Measurements from ENCODE around the gene MKNK1. TPM values are rescaled to one million over a fixed set of nuclear protein-coding genes. Genes with fewer than 3 reads are reported as not detected.

The MKNK1 gene
- polyA plus RNA-seq, 1 donor (not counting 4 experiments of a cell fraction or from before 2014, with no cell fraction given) = 55.7 TPM

- H3K4me3 ChIP-seq (ENCODE audit: control insufficient read depth in 2 of 3, extremely low read depth in 1 of 3, insufficient read depth in 2 of 3, low read depth in 1 of 3, low read length in 3 of 3) = no peak overlapping the region
- no peak overlapping the region for H3K27ac ChIP-seq (ENCODE audit: control insufficient read depth, insufficient read depth, low read length)
- peaks cover 24 to 30% of the 10 kb centered on the region in 2 experiments for H3K36me3 ChIP-seq (ENCODE audit: control insufficient read depth in 2 of 2, extremely low read depth in 1 of 2, insufficient read depth in 2 of 2, low read length in 2 of 2)
- H3K4me2 ChIP-seq (ENCODE audit: control insufficient read depth, extremely low read depth, insufficient read depth, low read depth, low read length) = no peak overlapping the region
- dilution Hi-C loops (cut with MboI; ENCODE audit: extremely low pct_ligation_motif_present, low sequenced_read_pairs) = no loop called here
- no peak overlapping the region for H3K9ac ChIP-seq (ENCODE audit: control insufficient read depth, extremely low read depth, insufficient read depth, low read length)
- no peaks in the 10 kb centered on the region for H3K27me3 ChIP-seq (ENCODE audit: control insufficient read depth, extremely low read depth, insufficient read depth, low read length)
- H3K9me3 ChIP-seq (ENCODE audit: control insufficient read depth, low read depth, low read length) = no peaks in the 10 kb centered on the region
- TF ChIP-seq CTCF (optimal IDR thresholded peaks at IDR 0.05 in 1 of 3, IDR thresholded peaks at IDR 0.05 in 1 of 3, conservative IDR thresholded peaks at IDR 0.05 in 1 of 3; ENCODE audit: extremely low read depth in 1 of 3, insufficient read depth in 2 of 3, low read length in 3 of 3) (no peak), EZH2 (IDR thresholded peaks at IDR 0.05; ENCODE audit: low read length) (no peak)
- no peaks in the 10 kb centered on the region for H3K79me2 ChIP-seq (ENCODE audit: control insufficient read depth, insufficient read depth, low read length)
- H3K9me1 ChIP-seq (ENCODE audit: control insufficient read depth, extremely low read depth, insufficient read depth, low read length) = no peaks in the 10 kb centered on the region
- H2AFZ ChIP-seq (ENCODE audit: control insufficient read depth, low read length) = no peak overlapping the region
- peaks cover 4% of the 10 kb centered on the region for H3K4me1 ChIP-seq (ENCODE audit: control insufficient read depth, extremely low read depth, insufficient read depth, low read length)
- FAIRE-seq (no peak), DNase-seq (ENCODE audit: low read depth, low spot score) (no peak)
- H4K20me1 ChIP-seq (ENCODE audit: control insufficient read depth, extremely low read depth, insufficient read depth, low read length) = no peaks in the 10 kb centered on the region
Measured at GRCh38 chr1:46568461-46568891, 35.6 kb downstream of the MKNK1 start.

GRCh38 chr1:46563341-46563740 lies 40.7 kb downstream of the MKNK1 start:
- TF ChIP-seq CTCF (optimal IDR thresholded peaks at IDR 0.05 in 1 of 3, IDR thresholded peaks at IDR 0.05 in 1 of 3, conservative IDR thresholded peaks at IDR 0.05 in 1 of 3; ENCODE audit: extremely low read depth in 1 of 3, insufficient read depth in 2 of 3, low read length in 3 of 3) (no peak), EZH2 (IDR thresholded peaks at IDR 0.05; ENCODE audit: low read length) (no peak)
- no peaks in the 10 kb centered on the region for H3K27me3 ChIP-seq (ENCODE audit: control insufficient read depth, extremely low read depth, insufficient read depth, low read length)
- dilution Hi-C loops (cut with MboI; ENCODE audit: extremely low pct_ligation_motif_present, low sequenced_read_pairs) = no loop called here
- H2AFZ ChIP-seq (ENCODE audit: control insufficient read depth, low read length) = no peak overlapping the region
- no peak overlapping the region for H3K27ac ChIP-seq (ENCODE audit: control insufficient read depth, insufficient read depth, low read length)
- no peak for FAIRE-seq
- H3K4me2 ChIP-seq (ENCODE audit: control insufficient read depth, extremely low read depth, insufficient read depth, low read depth, low read length) = no peak overlapping the region
- no peak overlapping the region for H3K4me3 ChIP-seq (ENCODE audit: control insufficient read depth in 2 of 3, extremely low read depth in 1 of 3, insufficient read depth in 2 of 3, low read depth in 1 of 3, low read length in 3 of 3)
- peaks cover 27 to 53% of the 10 kb centered on the region in 2 experiments for H3K36me3 ChIP-seq (ENCODE audit: control insufficient read depth in 2 of 2, extremely low read depth in 1 of 2, insufficient read depth in 2 of 2, low read length in 2 of 2)
- no peaks in the 10 kb centered on the region for H3K9me3 ChIP-seq (ENCODE audit: control insufficient read depth, low read depth, low read length)
- no peaks in the 10 kb centered on the region for H3K79me2 ChIP-seq (ENCODE audit: control insufficient read depth, insufficient read depth, low read length)
- H3K4me1 ChIP-seq (ENCODE audit: control insufficient read depth, extremely low read depth, insufficient read depth, low read length) = no peaks in the 10 kb centered on the region
- DNase-seq (ENCODE audit: low read depth, low spot score) = no peak
- no peaks in the 10 kb centered on the region for H3K9me1 ChIP-seq (ENCODE audit: control insufficient read depth, extremely low read depth, insufficient read depth, low read length)
- H4K20me1 ChIP-seq (ENCODE audit: control insufficient read depth, extremely low read depth, insufficient read depth, low read length) = no peaks in the 10 kb centered on the region
- no peak overlapping the region for H3K9ac ChIP-seq (ENCODE audit: control insufficient read depth, extremely low read depth, insufficient read depth, low read length)
